KOPT-K1 (cell line): ENCODE results near the gene EVI5.
"Not testable (repeated sequence)": the region's sequence is repeated elsewhere in the genome, so short reads cannot be mapped to it uniquely, and the experiment has no call there.

Source experiments
- H3K27ac ChIP-seq: fragments of 200-600 bp; sonication (generic); 2 replicates; pipeline ENCODE4 v1.5.1; 2016; ENCODE audit warnings: antibody characterized with exemption, mild to moderate bottlenecking, low read depth, low read length; ENCODE audit not compliant: poor library complexity, severe bottlenecking
- H3K36me3 ChIP-seq: fragments of 200-600 bp; sonication (generic); 2 replicates; pipeline ENCODE4 v1.5.1; 2017; ENCODE audit warnings: antibody characterized with exemption, mild to moderate bottlenecking, low read length, moderate library complexity; ENCODE audit not compliant: insufficient read depth
- H3K9me3 ChIP-seq: fragments of 200-600 bp; sonication (generic); 2 replicates; pipeline ENCODE4 v1.5.1; 2017; ENCODE audit warnings: antibody characterized with exemption, low read length, mild to moderate bottlenecking; ENCODE audit not compliant: insufficient read depth, poor library complexity, severe bottlenecking

EVI5 gene

GRCh38 chr1:92773749-92774148 lies 11.2 kb downstream of the EVI5 start:
- not testable (repeated sequence) for H3K27ac ChIP-seq, H3K9me3 ChIP-seq

GRCh38 chr1:92769856-92770255 lies 15.1 kb downstream of the EVI5 start:
- Histone ChIP-seq H3K9me3 (no peaks in the 10 kb centered on the region), H3K36me3 (no peaks in the 10 kb centered on the region), H3K27ac (no peak overlapping the region)

More at GRCh38 chr1:92773749-92774148, 11.2 kb downstream of the EVI5 start:
- H3K36me3 ChIP-seq: not testable (repeated sequence)

- Histone ChIP-seq H3K9me3 (no peaks in the 10 kb centered on the region), H3K36me3 (no peaks in the 10 kb centered on the region), H3K27ac (no peak overlapping the region)
Measured at GRCh38 chr1:92768915-92769314, 16.0 kb downstream of the EVI5 start.

GRCh38 chr1:92768296-92768695 lies 16.6 kb downstream of the EVI5 start:
- Histone ChIP-seq H3K27ac (no peak overlapping the region), H3K9me3 (no peaks in the 10 kb centered on the region), H3K36me3 (no peaks in the 10 kb centered on the region)

- no peak overlapping the region for H3K27ac ChIP-seq
- no peaks in the 10 kb centered on the region for H3K9me3 ChIP-seq
- H3K36me3 ChIP-seq: no peaks in the 10 kb centered on the region
Measured at GRCh38 chr1:92764116-92764515, 20.8 kb downstream of the EVI5 start.

- H3K27ac ChIP-seq: no peak overlapping the region
- no peaks in the 10 kb centered on the region for H3K9me3 ChIP-seq
- H3K36me3 ChIP-seq: no peaks in the 10 kb centered on the region
Measured at GRCh38 chr1:92762355-92762754, 22.6 kb downstream of the EVI5 start.

GRCh38 chr1:92759361-92759760 lies 25.5 kb downstream of the EVI5 start:
- no peak overlapping the region for H3K27ac ChIP-seq
- no peaks in the 10 kb centered on the region for H3K9me3 ChIP-seq
- no peaks in the 10 kb centered on the region for H3K36me3 ChIP-seq

- H3K9me3 ChIP-seq: no peaks in the 10 kb centered on the region
- no peaks in the 10 kb centered on the region for H3K36me3 ChIP-seq
- H3K27ac ChIP-seq: no peak overlapping the region
Measured at GRCh38 chr1:92756537-92756936, 28.4 kb downstream of the EVI5 start.

GRCh38 chr1:92755541-92756461 lies 29.1 kb downstream of the EVI5 start:
- Histone ChIP-seq H3K36me3 (no peaks in the 10 kb centered on the region), H3K27ac (no peak overlapping the region)

GRCh38 chr1:92754719-92755050 lies 30.2 kb downstream of the EVI5 start:
- no peaks in the 10 kb centered on the region for H3K36me3 ChIP-seq
- no peaks in the 10 kb centered on the region for H3K9me3 ChIP-seq
- no peak overlapping the region for H3K27ac ChIP-seq

More at GRCh38 chr1:92755541-92756461, 29.1 kb downstream of the EVI5 start:
- no peaks in the 10 kb centered on the region for H3K9me3 ChIP-seq

GRCh38 chr1:92754000-92754718 lies 30.7 kb downstream of the EVI5 start:
- Histone ChIP-seq H3K27ac (no peak overlapping the region), H3K9me3 (no peaks in the 10 kb centered on the region), H3K36me3 (no peaks in the 10 kb centered on the region)

GRCh38 chr1:92752719-92753118 lies 32.2 kb downstream of the EVI5 start:
- Histone ChIP-seq H3K36me3 (no peaks in the 10 kb centered on the region), H3K9me3 (no peaks in the 10 kb centered on the region), H3K27ac (no peak overlapping the region)

- Histone ChIP-seq H3K9me3 (no peaks in the 10 kb centered on the region), H3K27ac (no peak overlapping the region), H3K36me3 (no peaks in the 10 kb centered on the region)
Measured at GRCh38 chr1:92749024-92749634, 35.8 kb downstream of the EVI5 start.

- no peak overlapping the region for H3K27ac ChIP-seq
- H3K36me3 ChIP-seq: no peaks in the 10 kb centered on the region
- no peaks in the 10 kb centered on the region for H3K9me3 ChIP-seq
Measured at GRCh38 chr1:92748138-92748537, 36.8 kb downstream of the EVI5 start.

GRCh38 chr1:92747735-92748134 lies 37.2 kb downstream of the EVI5 start:
- Histone ChIP-seq H3K36me3 (no peaks in the 10 kb centered on the region), H3K27ac (no peak overlapping the region), H3K9me3 (no peaks in the 10 kb centered on the region)
